Panc1 (cell line): ENCODE data around the gene PPM1G.
A peak's percentile ranks its signal among the peaks of the same experiment; 100 is the strongest.

Experiments used
- CTCF ChIP-seq: fragments of 450-650 bp; IDR thresholded peaks from 2 replicates; pipeline ENCODE4 v1.5.1; 2017; ENCODE audit warnings: mild to moderate bottlenecking
- POLR2AphosphoS5 ChIP-seq: IDR thresholded peaks from 2 replicates; pipeline ENCODE4 v1.6.1; 2012; ENCODE audit warnings: mild to moderate bottlenecking, low read depth, low read length, moderate library complexity
- REST ChIP-seq, 2 experiments: IDR thresholded peaks; 2 replicates each; pipeline ENCODE4 v1.6.1; 2011 to 2012; ENCODE audit warnings: low read depth in 2 of 2, control low read depth in 1 of 2, low read length in 1 of 2, mild to moderate bottlenecking in 1 of 2, moderate library complexity in 1 of 2; ENCODE audit not compliant: insufficient read depth in 1 of 2
- SIN3A ChIP-seq: IDR thresholded peaks from 2 replicates; pipeline ENCODE4 v1.6.1; 2012; ENCODE audit warnings: low read depth, mild to moderate bottlenecking, low read length, moderate library complexity, borderline replicate concordance; ENCODE audit not compliant: insufficient read depth
- TCF7L2 ChIP-seq: IDR thresholded peaks from 2 replicates; pipeline ENCODE4 v1.6.1; 2011; ENCODE audit warnings: mild to moderate bottlenecking, low read depth, low read length, inconsistent platforms

- TF ChIP-seq CTCF (no peak), POLR2AphosphoS5 (peak; percentile 67), SIN3A (peak; percentile 70; the same call in 1 of the 2 replicates), TCF7L2 (peak; percentile 44; the same call in 1 of the 2 replicates), REST (IDR thresholded peaks at IDR 0.05; ENCODE audit: insufficient read depth in 1 of 2, low read depth in 2 of 2, low read length in 1 of 2) (no peak)
Measured at GRCh38 chr2:27356382-27357181, 52.8 kb downstream of the PPM1G start, which contains the start of gene GTF3C2.
